Measurements from ENCODE around the gene FUT1.

DNA sequence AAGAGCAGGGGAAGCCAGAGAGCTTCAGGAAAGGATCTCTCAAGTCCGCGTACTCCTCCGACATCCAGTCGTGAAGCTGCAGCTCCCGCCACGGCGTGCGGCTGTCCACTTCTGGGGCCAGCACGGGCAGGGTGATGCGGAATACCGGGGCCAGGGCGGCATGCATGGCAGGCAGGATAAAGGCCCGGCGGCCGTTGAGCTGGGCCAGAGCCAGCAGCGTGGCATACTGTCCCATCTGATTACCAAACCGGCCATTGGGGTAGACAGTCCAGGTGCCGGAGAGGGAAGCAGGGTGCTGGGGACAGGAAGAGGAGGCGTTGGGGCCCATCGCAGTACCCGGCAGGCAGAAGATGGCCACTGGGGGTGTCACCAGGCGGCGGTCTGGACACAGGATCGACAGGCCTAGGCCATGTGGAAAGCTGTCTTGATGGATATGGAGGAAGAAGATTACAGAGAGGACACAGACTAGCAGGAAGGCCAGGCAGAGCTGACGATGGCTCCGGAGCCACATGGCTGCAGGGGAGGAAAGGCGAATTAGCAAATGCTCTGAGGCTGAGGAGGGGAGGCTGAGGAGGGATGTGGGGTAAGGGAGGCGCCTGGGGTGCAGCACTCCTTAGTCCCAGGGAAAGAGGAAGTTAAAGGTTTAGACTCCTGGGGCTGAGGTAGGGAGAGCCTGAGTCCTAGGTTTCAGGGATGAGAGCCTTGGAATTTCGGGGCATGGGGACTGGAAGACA lies 1.5 kb downstream of the FUT1 start:
- TF ChIP-seq, protein P1, sequence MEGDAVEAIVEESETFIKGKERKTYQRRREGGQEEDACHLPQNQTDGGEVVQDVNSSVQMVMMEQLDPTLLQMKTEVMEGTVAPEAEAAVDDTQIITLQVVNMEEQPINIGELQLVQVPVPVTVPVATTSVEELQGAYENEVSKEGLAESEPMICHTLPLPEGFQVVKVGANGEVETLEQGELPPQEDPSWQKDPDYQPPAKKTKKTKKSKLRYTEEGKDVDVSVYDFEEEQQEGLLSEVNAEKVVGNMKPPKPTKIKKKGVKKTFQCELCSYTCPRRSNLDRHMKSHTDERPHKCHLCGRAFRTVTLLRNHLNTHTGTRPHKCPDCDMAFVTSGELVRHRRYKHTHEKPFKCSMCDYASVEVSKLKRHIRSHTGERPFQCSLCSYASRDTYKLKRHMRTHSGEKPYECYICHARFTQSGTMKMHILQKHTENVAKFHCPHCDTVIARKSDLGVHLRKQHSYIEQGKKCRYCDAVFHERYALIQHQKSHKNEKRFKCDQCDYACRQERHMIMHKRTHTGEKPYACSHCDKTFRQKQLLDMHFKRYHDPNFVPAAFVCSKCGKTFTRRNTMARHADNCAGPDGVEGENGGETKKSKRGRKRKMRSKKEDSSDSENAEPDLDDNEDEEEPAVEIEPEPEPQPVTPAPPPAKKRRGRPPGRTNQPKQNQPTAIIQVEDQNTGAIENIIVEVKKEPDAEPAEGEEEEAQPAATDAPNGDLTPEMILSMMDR (IDR thresholded peaks at IDR 0.05) = no peak
- TF ChIP-seq, protein P2, sequence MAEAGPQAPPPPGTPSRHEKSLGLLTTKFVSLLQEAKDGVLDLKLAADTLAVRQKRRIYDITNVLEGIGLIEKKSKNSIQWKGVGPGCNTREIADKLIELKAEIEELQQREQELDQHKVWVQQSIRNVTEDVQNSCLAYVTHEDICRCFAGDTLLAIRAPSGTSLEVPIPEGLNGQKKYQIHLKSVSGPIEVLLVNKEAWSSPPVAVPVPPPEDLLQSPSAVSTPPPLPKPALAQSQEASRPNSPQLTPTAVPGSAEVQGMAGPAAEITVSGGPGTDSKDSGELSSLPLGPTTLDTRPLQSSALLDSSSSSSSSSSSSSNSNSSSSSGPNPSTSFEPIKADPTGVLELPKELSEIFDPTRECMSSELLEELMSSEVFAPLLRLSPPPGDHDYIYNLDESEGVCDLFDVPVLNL (CRISPR knock-in tag; IDR thresholded peaks at IDR 0.05; ENCODE audit: borderline replicate concordance, low read depth) = no peak
- TF ChIP-seq, protein P3, sequence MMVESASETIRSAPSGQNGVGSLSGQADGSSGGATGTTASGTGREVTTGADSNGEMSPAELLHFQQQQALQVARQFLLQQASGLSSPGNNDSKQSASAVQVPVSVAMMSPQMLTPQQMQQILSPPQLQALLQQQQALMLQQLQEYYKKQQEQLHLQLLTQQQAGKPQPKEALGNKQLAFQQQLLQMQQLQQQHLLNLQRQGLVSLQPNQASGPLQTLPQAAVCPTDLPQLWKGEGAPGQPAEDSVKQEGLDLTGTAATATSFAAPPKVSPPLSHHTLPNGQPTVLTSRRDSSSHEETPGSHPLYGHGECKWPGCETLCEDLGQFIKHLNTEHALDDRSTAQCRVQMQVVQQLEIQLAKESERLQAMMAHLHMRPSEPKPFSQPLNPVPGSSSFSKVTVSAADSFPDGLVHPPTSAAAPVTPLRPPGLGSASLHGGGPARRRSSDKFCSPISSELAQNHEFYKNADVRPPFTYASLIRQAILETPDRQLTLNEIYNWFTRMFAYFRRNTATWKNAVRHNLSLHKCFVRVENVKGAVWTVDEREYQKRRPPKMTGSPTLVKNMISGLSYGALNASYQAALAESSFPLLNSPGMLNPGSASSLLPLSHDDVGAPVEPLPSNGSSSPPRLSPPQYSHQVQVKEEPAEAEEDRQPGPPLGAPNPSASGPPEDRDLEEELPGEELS (CRISPR knock-in tag; IDR thresholded peaks at IDR 0.05) = no peak
- TF ChIP-seq ZNF138 (CRISPR knock-in tag; conservative IDR thresholded peaks at IDR 0.05) = no peak
- TF ChIP-seq, protein P4, sequence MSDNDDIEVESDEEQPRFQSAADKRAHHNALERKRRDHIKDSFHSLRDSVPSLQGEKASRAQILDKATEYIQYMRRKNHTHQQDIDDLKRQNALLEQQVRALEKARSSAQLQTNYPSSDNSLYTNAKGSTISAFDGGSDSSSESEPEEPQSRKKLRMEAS (CRISPR knock-in tag; IDR thresholded peaks at IDR 0.05) = no peak
- no peak for TF ChIP-seq TEAD4 (CRISPR knock-in tag; IDR thresholded peaks at IDR 0.05)
- no peak for TF ChIP-seq NFYB (CRISPR knock-in tag; conservative IDR thresholded peaks at IDR 0.05; ENCODE audit: low read depth)
- TF ChIP-seq RELA (CRISPR knock-in tag; IDR thresholded peaks at IDR 0.05; ENCODE audit: borderline replicate concordance) = no peak
- no peak for TF ChIP-seq NR3C1 (CRISPR knock-in tag; conservative IDR thresholded peaks at IDR 0.05; ENCODE audit: low read depth)
- TF ChIP-seq, protein P5, sequence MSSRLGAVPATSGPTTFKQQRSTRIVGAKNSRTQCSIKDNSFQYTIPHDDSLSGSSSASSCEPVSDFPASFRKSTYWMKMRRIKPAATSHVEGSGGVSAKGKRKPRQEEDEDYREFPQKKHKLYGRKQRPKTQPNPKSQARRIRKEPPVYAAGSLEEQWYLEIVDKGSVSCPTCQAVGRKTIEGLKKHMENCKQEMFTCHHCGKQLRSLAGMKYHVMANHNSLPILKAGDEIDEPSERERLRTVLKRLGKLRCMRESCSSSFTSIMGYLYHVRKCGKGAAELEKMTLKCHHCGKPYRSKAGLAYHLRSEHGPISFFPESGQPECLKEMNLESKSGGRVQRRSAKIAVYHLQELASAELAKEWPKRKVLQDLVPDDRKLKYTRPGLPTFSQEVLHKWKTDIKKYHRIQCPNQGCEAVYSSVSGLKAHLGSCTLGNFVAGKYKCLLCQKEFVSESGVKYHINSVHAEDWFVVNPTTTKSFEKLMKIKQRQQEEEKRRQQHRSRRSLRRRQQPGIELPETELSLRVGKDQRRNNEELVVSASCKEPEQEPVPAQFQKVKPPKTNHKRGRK (CRISPR knock-in tag; IDR thresholded peaks at IDR 0.05; ENCODE audit: borderline replicate concordance) = no peak
- TF ChIP-seq ZBTB21 (CRISPR knock-in tag; IDR thresholded peaks at IDR 0.05; ENCODE audit: borderline replicate concordance) = no peak
